Epithelial cell of esophagus (primary cell): ENCODE measurements around the gene L3MBTL2.
"Not testable (repeated sequence)": the region's sequence is repeated elsewhere in the genome, so short reads cannot be mapped to it uniquely, and the experiment has no call there.

Source experiments
- DNase-seq: peaks from one replicate; pipeline ENCODE4 v3.0.0; 2010; ENCODE audit warnings: low read depth
- H3K4me3 ChIP-seq: 2 replicates; pipeline ENCODE4 v1.5.1; 2011; ENCODE audit warnings: mild to moderate bottlenecking, low read length, control low read depth
- CTCF ChIP-seq: IDR thresholded peaks from 2 replicates; pipeline ENCODE4 v1.5.1; 2011; ENCODE audit warnings: low read depth, mild to moderate bottlenecking, low read length, control low read depth, inconsistent platforms; ENCODE audit not compliant: insufficient read depth; ENCODE audit errors: missing control alignments

The L3MBTL2 gene

GRCh38 chr22:41177622-41178424 is 27.3 kb upstream of the L3MBTL2 start:
- no peak for TF ChIP-seq CTCF
- no peak for DNase-seq
- no peak overlapping the region for H3K4me3 ChIP-seq

GRCh38 chr22:41178425-41178975 is 26.6 kb upstream of the L3MBTL2 start:
- TF ChIP-seq CTCF = no peak
- H3K4me3 ChIP-seq = no peak overlapping the region
- no peak for DNase-seq

- H3K4me3 ChIP-seq, DNase-seq: not testable (repeated sequence)
Observed at GRCh38 chr22:41180362-41180761, 24.8 kb upstream of the L3MBTL2 start.

- no peak for DNase-seq
- H3K4me3 ChIP-seq = no peak overlapping the region
- no peak for TF ChIP-seq CTCF
Observed at GRCh38 chr22:41180926-41181325, 24.2 kb upstream of the L3MBTL2 start.

GRCh38 chr22:41181349-41182241 is 23.5 kb upstream of the L3MBTL2 start:
- DNase-seq = peak; percentile 85
- TF ChIP-seq CTCF = no peak
- no peak overlapping the region for H3K4me3 ChIP-seq

- no peak overlapping the region for H3K4me3 ChIP-seq
- no peak for DNase-seq
- no peak for TF ChIP-seq CTCF
Observed at GRCh38 chr22:41184679-41185078, 20.4 kb upstream of the L3MBTL2 start.

- no peak for TF ChIP-seq CTCF
- no peak overlapping the region for H3K4me3 ChIP-seq
- no peak for DNase-seq
Observed at GRCh38 chr22:41191467-41191866, 13.6 kb upstream of the L3MBTL2 start.
